ENCODE results near the gene AKAP6. TPM values are rescaled to one million over a fixed set of nuclear protein-coding genes. Genes with fewer than 3 reads are reported as not detected.

Gene AKAP6
- total and polyA plus RNA-seq, 2 of the 8 experiments (the other 6 are each of a cell fraction or from before 2014, with no cell fraction given) = 0.09 to 0.89 TPM

DNA sequence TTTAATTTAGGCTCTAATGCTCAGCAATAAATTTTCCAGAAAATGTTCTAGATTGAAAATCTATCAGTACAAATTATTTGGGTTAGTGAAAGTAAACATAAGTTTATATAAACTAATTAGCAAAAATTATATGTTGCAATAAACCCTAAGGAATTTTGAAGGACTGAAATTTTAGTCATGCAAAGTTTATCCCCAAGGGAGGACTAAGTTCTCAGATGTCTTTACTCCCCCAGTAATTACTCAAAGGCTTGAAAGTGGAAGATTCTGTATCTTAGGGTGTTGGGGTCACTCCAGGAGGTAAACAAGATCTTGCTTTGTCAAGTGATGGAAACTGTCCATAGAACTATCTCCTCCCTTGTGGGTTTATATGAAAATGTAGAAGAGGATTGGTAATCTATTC lies 183.7 kb downstream of the AKAP6 start:
- no peaks in the 10 kb centered on the region for H3K23me2 ChIP-seq (ENCODE audit: low read depth, low read length)
- no peak overlapping the region for H2AFZ ChIP-seq (ENCODE audit: low read length)
- no peak overlapping the region for H3K27ac ChIP-seq (ENCODE audit: low read depth, low read length)
- no peak overlapping the region for H2BK5ac ChIP-seq (ENCODE audit: low read depth, low read length)
- H4K8ac ChIP-seq (ENCODE audit: extremely low read depth, insufficient read depth, low read length) = no peak overlapping the region
- no peak overlapping the region for H3K4me2 ChIP-seq (ENCODE audit: insufficient read depth in 1 of 2, low read depth in 2 of 2, low read length in 2 of 2)
- no peak overlapping the region for H3K23ac ChIP-seq (ENCODE audit: insufficient read length)
- H4K91ac ChIP-seq (replicated peaks; ENCODE audit: insufficient read length, low read length) = no peak overlapping the region
- FAIRE-seq (no peak), DNase-seq (ENCODE audit: low read depth in 1 of 2, low spot score in 2 of 2) (no peak)
- ChIA-PET POLR2A (ENCODE audit: partially characterized antibody) (no interaction called here), CTCF (ENCODE audit: partially characterized antibody) (interaction anchor here (1.1 to 2.0 kb wide), 3 partner anchors 23 to 115 kb away, joined by 3 to 5 read pairs (median 3); no protein-coding TSS in a partner anchor)
- H3K9ac ChIP-seq (replicated peaks in 1 of 4; ENCODE audit: extremely low read depth in 1 of 4, low read depth in 3 of 4, low read length in 3 of 4) = no peak overlapping the region
- no peaks in the 10 kb centered on the region for H3K79me2 ChIP-seq (ENCODE audit: control insufficient read depth in 1 of 2, insufficient read depth in 2 of 2, low read length in 2 of 2)
- no peaks in the 10 kb centered on the region for H3K27me3 ChIP-seq (replicated peaks in 1 of 4; ENCODE audit: control insufficient read depth in 3 of 4, extremely low read depth in 1 of 4, insufficient read depth in 3 of 4, low read length in 3 of 4)
- no peaks in the 10 kb centered on the region for H3K36me3 ChIP-seq (ENCODE audit: control insufficient read depth in 2 of 4, insufficient read depth in 4 of 4, low read length in 3 of 4)
- no peak overlapping the region for H2BK15ac ChIP-seq (ENCODE audit: low read length)
- H3K18ac ChIP-seq (ENCODE audit: extremely low read depth, low read length) = no peak overlapping the region
- no peaks in the 10 kb centered on the region for H3K79me1 ChIP-seq (ENCODE audit: low read depth, low read length)
- H3K9me3 ChIP-seq (ENCODE audit: insufficient read depth in 2 of 2, low read depth in 1 of 2, low read length in 1 of 2) = peaks cover 7 to 10% of the 10 kb centered on the region in 2 experiments; a peak in 2 of 4 replicates
- no peak overlapping the region for H3K4me3 ChIP-seq (ENCODE audit: extremely low read depth in 1 of 4, insufficient read depth in 2 of 4, low read depth in 3 of 4, low read length in 4 of 4)
- H3K56ac ChIP-seq (replicated peaks; ENCODE audit: insufficient read length, low read depth, low read length) = no peak overlapping the region
- H2BK12ac ChIP-seq (ENCODE audit: low read depth, low read length) = no peak overlapping the region
- H3K4ac ChIP-seq (replicated peaks; ENCODE audit: insufficient read length, low read depth, low read length) = no peak overlapping the region
- H4K5ac ChIP-seq (ENCODE audit: insufficient read length, low read depth, low read length) = no peak overlapping the region
- no peaks in the 10 kb centered on the region for H3K4me1 ChIP-seq (replicated peaks in 1 of 4; ENCODE audit: control insufficient read depth in 3 of 4, insufficient read depth in 4 of 4, low read length in 3 of 4)
- no peak overlapping the region for H2AK5ac ChIP-seq (ENCODE audit: low read depth, low read length)
- no peak overlapping the region for H2BK20ac ChIP-seq (ENCODE audit: low read length)
- TF ChIP-seq SUZ12 (IDR thresholded peaks at IDR 0.05; ENCODE audit: low read length) (no peak), SIX5 (IDR thresholded peaks at IDR 0.05; ENCODE audit: low read depth, low read length) (no peak), RXRA (IDR thresholded peaks at IDR 0.05; ENCODE audit: insufficient read depth, low read depth, low read length) (no peak), PHF8 (conservative IDR thresholded peaks at IDR 0.05; ENCODE audit: low read depth, low read length) (no peak), HDAC2 (IDR thresholded peaks at IDR 0.05; ENCODE audit: borderline replicate concordance in 1 of 2, low read depth in 2 of 2, low read length in 2 of 2) (no peak), GABPA (IDR thresholded peaks at IDR 0.05; ENCODE audit: borderline replicate concordance, insufficient read depth, low read length) (no peak), POU5F1 (IDR thresholded peaks at IDR 0.05; ENCODE audit: low read depth, low read length) (no peak)
- H4K20me1 ChIP-seq (replicated peaks in 1 of 2; ENCODE audit: control insufficient read depth in 1 of 2, insufficient read depth in 2 of 2, low read length in 2 of 2) = no peaks in the 10 kb centered on the region
- H2BK120ac ChIP-seq (replicated peaks; ENCODE audit: low read depth, low read length) = no peak overlapping the region
- no peak overlapping the region for H3K14ac ChIP-seq (ENCODE audit: insufficient read length)
